Adipose tissue (tissue), 3 donors: Measurements from ENCODE around the gene PARD3. TPM values are rescaled to one million over a fixed set of nuclear protein-coding genes. Genes with fewer than 3 reads are reported as not detected.

Source experiments
- H3K27ac ChIP-seq: one replicate; pipeline ENCODE4 v1.5.1; 2013; ENCODE audit warnings: low read depth, low read length
- WGBS, 3 donors: extraction: QIAGEN DNeasy Blood & Tissue Kit; methylation state at CpG; one replicate each; pipeline ENCODE4 v1.1.7; 2013; 5-methylcytosine and 5-hydroxymethylcytosine counted together
- polyA plus RNA-seq, 3 donors: library from polyadenylated mRNA; stranded (reverse); fragments of 200-250 nt; gene quantifications; one replicate each; pipeline ENCODE4 v1.2.3, GENCODE V29; 2013
- donor health status: healthy with polysubstance abuse.
- donor health status: Bipolar disorder and iron deficiency.
- donor health status: healthy.

The PARD3 gene
- polyA plus RNA-seq, 3 donors = 11.2 to 20.6 (median 17.2) TPM

GRCh38 chr10:34535872-34536271 lies 279.2 kb downstream of the PARD3 start:
- H3K27ac ChIP-seq = no peak overlapping the region
- 74 to 88% (median 83%) methylated on average over 4 of the region's 4 CpGs for WGBS, 3 donors

- WGBS, 3 donors = 88 to 94% (median 92%) methylated on average over 4 of the region's 4 CpGs
These were observed 284.3 kb downstream of the PARD3 start for GRCh38 chr10:34530778-34531177.

GRCh38 chr10:34528320-34528719 lies 286.8 kb downstream of the PARD3 start:
- 65 to 80% (median 77%) methylated on average over 3 of the region's 3 CpGs for WGBS, 3 donors
- no peak overlapping the region for H3K27ac ChIP-seq

More at GRCh38 chr10:34530778-34531177, 284.3 kb downstream of the PARD3 start:
- no peak overlapping the region for H3K27ac ChIP-seq

GRCh38 chr10:34526758-34527730 lies 288.1 kb downstream of the PARD3 start:
- 51 to 69% (median 56%) methylated on average over 7 of the region's 7 CpGs for WGBS, 3 donors
- no peak overlapping the region for H3K27ac ChIP-seq

GRCh38 chr10:34526186-34526585 lies 288.9 kb downstream of the PARD3 start:
- no peak overlapping the region for H3K27ac ChIP-seq
- WGBS, 3 donors = 66 to 91% (median 68%) methylated on average over 3 of the region's 3 CpGs

- no peak overlapping the region for H3K27ac ChIP-seq
- WGBS, 3 donors = 86 to 90% (median 87%) methylated on average over 4 of the region's 4 CpGs
These were observed 290.6 kb downstream of the PARD3 start for GRCh38 chr10:34524369-34525091.

- WGBS, 3 donors = 88 to 90% (median 90%) methylated on average over 3 of the region's 3 CpGs
- H3K27ac ChIP-seq = no peak overlapping the region
These were observed 291.9 kb downstream of the PARD3 start for GRCh38 chr10:34523017-34523767.

GRCh38 chr10:34522546-34522945 lies 292.6 kb downstream of the PARD3 start:
- WGBS, 3 donors = 52 to 65% (median 58%) methylated on average over 6 of the region's 6 CpGs
- H3K27ac ChIP-seq = no peak overlapping the region

- H3K27ac ChIP-seq = no peak overlapping the region
- WGBS, 3 donors = 89 to 93% (median 92%) methylated on average over 2 of the region's 2 CpGs
These were observed 294.6 kb downstream of the PARD3 start for GRCh38 chr10:34520510-34520909.

- WGBS, 3 donors = 71 to 85% (median 85%) methylated on average over 7 of the region's 7 CpGs
- H3K27ac ChIP-seq = no peak overlapping the region
These were observed 295.0 kb downstream of the PARD3 start for GRCh38 chr10:34520084-34520483.

GRCh38 chr10:34514290-34514689 lies 300.8 kb downstream of the PARD3 start:
- WGBS, 3 donors = 87 to 96% (median 95%) methylated on average over 4 of the region's 4 CpGs
- H3K27ac ChIP-seq = no peak overlapping the region

- WGBS, 3 donors = 62 to 92% (median 84%) methylated on average over 2 of the region's 2 CpGs
- H3K27ac ChIP-seq = no peak overlapping the region
These were observed 301.5 kb downstream of the PARD3 start for GRCh38 chr10:34513636-34514035.

GRCh38 chr10:34507217-34507616 lies 307.9 kb downstream of the PARD3 start:
- 39 to 93% (median 83%) methylated on average over 3 of the region's 3 CpGs for WGBS, 3 donors

GRCh38 chr10:34506786-34507185 lies 308.3 kb downstream of the PARD3 start:
- WGBS, 3 donors = 94 to 98% (median 96%) methylated on average over 5 of the region's 5 CpGs
- H3K27ac ChIP-seq = no peak overlapping the region

More at GRCh38 chr10:34507217-34507616, 307.9 kb downstream of the PARD3 start:
- no peak overlapping the region for H3K27ac ChIP-seq

- WGBS, 3 donors = 94 to 100% (median 100%) methylated on average over 2 of the region's 2 CpGs
These were observed 309.8 kb downstream of the PARD3 start for GRCh38 chr10:34505338-34505737.

GRCh38 chr10:34504534-34504933 lies 310.6 kb downstream of the PARD3 start:
- no peak overlapping the region for H3K27ac ChIP-seq
- 41 to 79% (median 75%) methylated on average over 3 of the region's 3 CpGs for WGBS, 3 donors

More at GRCh38 chr10:34505338-34505737, 309.8 kb downstream of the PARD3 start:
- no peak overlapping the region for H3K27ac ChIP-seq

- WGBS, 3 donors = 88 to 97% (median 90%) methylated on average over 2 of the region's 2 CpGs
- H3K27ac ChIP-seq = no peak overlapping the region
These were observed 311.4 kb downstream of the PARD3 start for GRCh38 chr10:34503704-34504103.

- WGBS, 3 donors = 87 to 90% (median 90%) methylated on average over 3 of the region's 3 CpGs
- H3K27ac ChIP-seq = no peak overlapping the region
These were observed 315.4 kb downstream of the PARD3 start for GRCh38 chr10:34499612-34500279.
